CD4-positive, alpha-beta T cell (primary cell): ENCODE results near the gene HIVEP3. TPM values are rescaled to one million over a fixed set of nuclear protein-coding genes. Genes with fewer than 3 reads are reported as not detected.

Experiments
- ATAC-seq: fragments of 200-7000 bp; cut with Tn5 transposase; one replicate; pipeline ENCODE4 v1.10.0; 2022; ENCODE audit warnings: mild to moderate bottlenecking; ENCODE audit not compliant: poor library complexity
- CTCF ChIA-PET: fragments of 350-600 bp; sonication (Branson Sonifier 250); formaldehyde crosslinking; loops from one replicate; lab custom pipeline; 2021; ENCODE audit warnings: antibody characterized with exemption, inconsistent platforms; lab: Charles Lee
- POLR2A ChIA-PET: fragments of 350-600 bp; sonication (Branson Sonifier 250); formaldehyde crosslinking; loops from one replicate; lab custom pipeline; 2021; ENCODE audit warnings: antibody characterized with exemption, inconsistent platforms; lab: Charles Lee
- DNase-seq, 14 experiments: peaks; one replicate each; pipeline ENCODE4 v3.0.0-alpha.2; 2013 to 2020; ENCODE audit warnings: mixed read lengths in 2 of 14
- H3K27ac ChIP-seq, 2 donors: one replicate each; pipeline versions ENCODE4 v1.5.1 to v1.7.0; 2013; ENCODE audit warnings: low read length in 2 of 2, low read depth in 1 of 2, mild to moderate bottlenecking in 1 of 2
- H3K27me3 ChIP-seq, 2 experiments: 1 replicate in 1 of 2; 2 replicates in 1 of 2; pipeline versions ENCODE4 v1.6.1 to v1.7.0; 2013; ENCODE audit warnings: low read length in 2 of 2, control low read depth in 1 of 2, mild to moderate bottlenecking in 1 of 2, moderate library complexity in 1 of 2; ENCODE audit not compliant: insufficient read depth in 2 of 2, control insufficient read depth in 1 of 2
- H3K36me3 ChIP-seq: one replicate; pipeline ENCODE4 v1.6.1; 2013; ENCODE audit warnings: low read length, control low read depth; ENCODE audit not compliant: insufficient read depth
- H3K4me1 ChIP-seq: one replicate; pipeline ENCODE4 v1.6.1; 2013; ENCODE audit warnings: low read length, control low read depth; ENCODE audit not compliant: insufficient read depth
- H3K4me3 ChIP-seq: one replicate; pipeline ENCODE4 v1.5.1; 2013; ENCODE audit warnings: mild to moderate bottlenecking, low read length, moderate library complexity
- H3K9me3 ChIP-seq, 2 experiments: 1 replicate in 1 of 2; 2 replicates in 1 of 2; pipeline versions ENCODE4 v1.6.1 to v1.7.0; 2013; ENCODE audit warnings: low read length in 2 of 2, mild to moderate bottlenecking in 2 of 2, control low read depth in 1 of 2, moderate library complexity in 1 of 2; ENCODE audit not compliant: control insufficient read depth in 1 of 2, insufficient read depth in 1 of 2
- H3K27ac Mint-ChIP-seq: one replicate; pipeline ENCODE4 v1.8.0; 2020; ENCODE audit warnings: mixed read lengths
- H3K27me3 Mint-ChIP-seq: one replicate; pipeline ENCODE4 v1.8.0; 2021; ENCODE audit warnings: mixed read lengths
- H3K36me3 Mint-ChIP-seq: one replicate; pipeline ENCODE4 v1.8.0; 2021; ENCODE audit warnings: low read depth, mixed read lengths
- H3K4me1 Mint-ChIP-seq: one replicate; pipeline ENCODE4 v1.8.0; 2021; ENCODE audit warnings: low read depth, mixed read lengths
- H3K4me3 Mint-ChIP-seq: one replicate; pipeline ENCODE4 v1.8.0; 2020; ENCODE audit warnings: mild to moderate bottlenecking, mixed read lengths
- H3K9me3 Mint-ChIP-seq: one replicate; pipeline ENCODE4 v1.8.0; 2020; ENCODE audit warnings: mixed read lengths
- CTCF ChIP-seq: fragments of 200-600 bp; IDR thresholded peaks from one replicate; pipeline ENCODE4 v1.8.0; 2022; ENCODE audit warnings: antibody characterized with exemption, mild to moderate bottlenecking
- intact Hi-C, 2 experiments: fragments of 100-400 bp; cut with DNase I in 1 of 2; cut with micrococcal nuclease in 1 of 2; formaldehyde crosslinking; loops; one replicate each; pipeline versions ENCODE4 v1.15.1 to v1.9.0; 2023 to 2025; cut with DNase I, micrococcal nuclease
- total RNA-seq, 174 experiments: library from RNA in 2 of 174; stranded (reverse) in 2 of 174; gene quantifications; one replicate each; pipeline ENCODE4 v1.2.3 and lab custom pipeline; 2021 to 2026

The HIVEP3 gene
- total RNA-seq, 2 experiments from 2014 or later, result 5.1 to 5.4 TPM

GRCh38 chr1:41486053-41486370 lies 432.7 kb downstream of the HIVEP3 start:
- no peaks in the 10 kb centered on the region for H3K36me3 ChIP-seq
- Mint-ChIP-seq H3K9me3 (no peaks in the 10 kb centered on the region), H3K36me3 (no peaks in the 10 kb centered on the region), H3K4me1 (no peaks in the 10 kb centered on the region), H3K27ac (no peak overlapping the region), H3K4me3 (no peak overlapping the region), H3K27me3 (peaks cover 31% of the 10 kb centered on the region)
- DNase-seq (no peak), ATAC-seq (no peak)
- ChIA-PET POLR2A (no interaction called here), CTCF (no interaction called here)
- H3K27me3 ChIP-seq, result peaks cover 4 to 8% of the 10 kb centered on the region in 2 experiments
- peaks cover 0 to 3% of the 10 kb centered on the region in 2 experiments for H3K9me3 ChIP-seq
- H3K27ac ChIP-seq, result no peak overlapping the region
- H3K4me3 ChIP-seq, result no peak overlapping the region
- no peak for TF ChIP-seq CTCF
- no peaks in the 10 kb centered on the region for H3K4me1 ChIP-seq
- intact Hi-C loops, result no loop called here

GRCh38 chr1:41485605-41486004 lies 433.1 kb downstream of the HIVEP3 start:
- DNase-seq (no peak), ATAC-seq (no peak)
- Mint-ChIP-seq H3K27ac (no peak overlapping the region), H3K27me3 (peaks cover 31% of the 10 kb centered on the region), H3K9me3 (no peaks in the 10 kb centered on the region), H3K36me3 (no peaks in the 10 kb centered on the region), H3K4me3 (no peak overlapping the region), H3K4me1 (no peaks in the 10 kb centered on the region)
- H3K27ac ChIP-seq, result no peak overlapping the region
- intact Hi-C loops, result no loop called here
- no peak for TF ChIP-seq CTCF
- no peak overlapping the region for H3K4me3 ChIP-seq
- no peaks in the 10 kb centered on the region for H3K4me1 ChIP-seq
- H3K9me3 ChIP-seq, result peaks cover 0 to 2% of the 10 kb centered on the region in 2 experiments
- peaks cover 4 to 8% of the 10 kb centered on the region in 2 experiments for H3K27me3 ChIP-seq
- ChIA-PET CTCF (no interaction called here), POLR2A (no interaction called here)
- no peaks in the 10 kb centered on the region for H3K36me3 ChIP-seq

GRCh38 chr1:41484402-41485241 lies 434.1 kb downstream of the HIVEP3 start, which contains the start of gene EDN2:
Gene EDN2, minus strand, starts transcription at chr1:41484683. Its CDS starts 82 bp downstream, at chr1:41484601.
- H3K27me3 ChIP-seq, result peaks cover 4 to 6% of the 10 kb centered on the region in 2 experiments
- Mint-ChIP-seq H3K4me1 (no peaks in the 10 kb centered on the region), H3K9me3 (no peaks in the 10 kb centered on the region), H3K27me3 (peaks cover 31% of the 10 kb centered on the region), H3K36me3 (no peaks in the 10 kb centered on the region), H3K4me3 (no peak within 1 kb of the TSS), H3K27ac (no peak within 1 kb of the TSS)
- no peak for TF ChIP-seq CTCF
- no peak within 1 kb of the TSS for H3K27ac ChIP-seq
- intact Hi-C loops, result no loop called here
- H3K4me1 ChIP-seq, result no peaks in the 10 kb centered on the region
- DNase-seq, result no peak
- POLR2A ChIA-PET, result no interaction called here
- CTCF ChIA-PET, result no interaction called here
- ATAC-seq, result no peak
- no peaks in the 10 kb centered on the region for H3K36me3 ChIP-seq
- H3K9me3 ChIP-seq, result no peaks in the 10 kb centered on the region
- no peak within 1 kb of the TSS for H3K4me3 ChIP-seq
